ENCODE results near the gene RXRB. TPM values are rescaled to one million over a fixed set of nuclear protein-coding genes. Genes with fewer than 3 reads are reported as not detected.

RXRB gene
- polyA plus RNA-seq, 2 of the 4 experiments (the other 2 are of a cell fraction): 15.6 to 20.3 TPM

GRCh38 chr6:33189625-33190448 lies 10.6 kb downstream of the RXRB start (continued):
- TF ChIP-seq ELK1 (IDR thresholded peaks at IDR 0.05; ENCODE audit: low read depth, low read length) (no peak), MAFK (IDR thresholded peaks at IDR 0.05; ENCODE audit: partially characterized antibody) (no peak), SMC3 (IDR thresholded peaks at IDR 0.05) (no peak), RNF2 (IDR thresholded peaks at IDR 0.05; ENCODE audit: borderline replicate concordance, low read depth) (no peak), RARB (CRISPR knock-in tag; IDR thresholded peaks at IDR 0.05) (no peak), KDM5A (IDR thresholded peaks at IDR 0.05) (no peak)

GRCh38 chr6:33189164-33189563 lies 11.3 kb downstream of the RXRB start:
- H3K27ac ChIP-seq: no peak overlapping the region
- no peaks in the 10 kb centered on the region for H3K4me1 ChIP-seq
- ChIA-PET CTCF (interaction anchor here (1.2 to 1.3 kb wide), 2 partner anchors 9 to 59 kb away, joined by 6 to 8 read pairs; no protein-coding TSS in a partner anchor), POLR2A (no interaction called here)
- 0 out of 6 replicates have a peak, but pooled peaks of 1 of the 2 experiments have one; percentile 21 for ATAC-seq
- H3K9me3 ChIP-seq: no peaks in the 10 kb centered on the region
- H3K4me2 ChIP-seq: no peak overlapping the region
- FAIRE-seq: no peak
- 68% methylated on average over 5 of the region's 8 CpGs for WGBS (ENCODE audit: missing lambda C conversion rate)
- no peak for DNase-seq (ENCODE audit: low read depth in 1 of 2, low spot score in 1 of 2)
- H3K4me3 ChIP-seq: no peak overlapping the region
- TF ChIP-seq FOXS1 (CRISPR knock-in tag; IDR thresholded peaks at IDR 0.05) (no peak), NR3C1 (IDR thresholded peaks at IDR 0.05) (no peak)

- FAIRE-seq: no peak
- CTCF ChIA-PET: no interaction called here
- no peak overlapping the region for H3K27ac ChIP-seq
- no peaks in the 10 kb centered on the region; the same call in 2 of the 3 replicates for H3K9me3 ChIP-seq
- 85% methylated on average over 1 of the region's 1 CpG for WGBS (ENCODE audit: missing lambda C conversion rate)
- no peak for DNase-seq (ENCODE audit: low read depth in 1 of 2, low spot score in 1 of 2)
- POLR2A ChIA-PET: no interaction called here
- H3K4me3 ChIP-seq: no peak overlapping the region
- no peak overlapping the region for H3K4me2 ChIP-seq
- no peak for ATAC-seq
- TF ChIP-seq RNF2 (IDR thresholded peaks at IDR 0.05; ENCODE audit: borderline replicate concordance, low read depth): no peak
- TF ChIP-seq FOSB (CRISPR knock-in tag; IDR thresholded peaks at IDR 0.05): no peak
- TF ChIP-seq ZFP36 (IDR thresholded peaks at IDR 0.05; ENCODE audit: borderline replicate concordance, partially characterized antibody): no peak
- TF ChIP-seq CTCF (IDR thresholded peaks at IDR 0.05): no peak
- TF ChIP-seq ZNF302 (CRISPR knock-in tag; IDR thresholded peaks at IDR 0.05): no peak
- no peak for TF ChIP-seq BCL3 (IDR thresholded peaks at IDR 0.05)
- no peak for TF ChIP-seq KDM1A (IDR thresholded peaks at IDR 0.05; ENCODE audit: low read depth)
- TF ChIP-seq HOXB5 (CRISPR knock-in tag; IDR thresholded peaks at IDR 0.05): no peak
- TF ChIP-seq FOSL2 (IDR thresholded peaks at IDR 0.05): no peak
- TF ChIP-seq FOSL2 (CRISPR knock-in tag; IDR thresholded peaks at IDR 0.05): no peak
- TF ChIP-seq POLR2AphosphoS2 (conservative IDR thresholded peaks at IDR 0.05; ENCODE audit: low read length): no peak
- TF ChIP-seq NR3C1 (IDR thresholded peaks at IDR 0.05): no peak
- no peak for TF ChIP-seq HOXB13 (CRISPR knock-in tag; IDR thresholded peaks at IDR 0.05; ENCODE audit: low read depth)
- no peak for TF ChIP-seq HDAC2 (IDR thresholded peaks at IDR 0.05)
- no peak for TF ChIP-seq KDM5A (IDR thresholded peaks at IDR 0.05)
- TF ChIP-seq POLR2A (IDR thresholded peaks at IDR 0.05; ENCODE audit: low read length): no peak
- no peak for TF ChIP-seq SMC3 (IDR thresholded peaks at IDR 0.05)
- H3K4me1 ChIP-seq: no peaks in the 10 kb centered on the region
These were observed 12.7 kb downstream of the RXRB start for GRCh38 chr6:33187809-33188208.

All from A549 (cell line).